Fibroblast of skin of right quadriceps (primary cell): Measurements from ENCODE around the gene PLEKHG5.
A peak's percentile ranks its signal among the peaks of the same experiment; 100 is the strongest.

Experiments used
- DNase-seq: peaks from one replicate; pipeline ENCODE4 v3.0.0-alpha.2; 2013

The PLEKHG5 gene

GRCh38 chr1:6424619-6425593, 66.6 kb downstream of the PLEKHG5 start, which contains the start of gene ESPN:
Gene ESPN, plus strand, starts transcription at chr1:6424776. Its CDS starts 180 bp downstream, at chr1:6424956.
- no peak for DNase-seq

GRCh38 chr1:6424000-6424565, 67.4 kb downstream of the PLEKHG5 start:
- no peak for DNase-seq

DNA sequence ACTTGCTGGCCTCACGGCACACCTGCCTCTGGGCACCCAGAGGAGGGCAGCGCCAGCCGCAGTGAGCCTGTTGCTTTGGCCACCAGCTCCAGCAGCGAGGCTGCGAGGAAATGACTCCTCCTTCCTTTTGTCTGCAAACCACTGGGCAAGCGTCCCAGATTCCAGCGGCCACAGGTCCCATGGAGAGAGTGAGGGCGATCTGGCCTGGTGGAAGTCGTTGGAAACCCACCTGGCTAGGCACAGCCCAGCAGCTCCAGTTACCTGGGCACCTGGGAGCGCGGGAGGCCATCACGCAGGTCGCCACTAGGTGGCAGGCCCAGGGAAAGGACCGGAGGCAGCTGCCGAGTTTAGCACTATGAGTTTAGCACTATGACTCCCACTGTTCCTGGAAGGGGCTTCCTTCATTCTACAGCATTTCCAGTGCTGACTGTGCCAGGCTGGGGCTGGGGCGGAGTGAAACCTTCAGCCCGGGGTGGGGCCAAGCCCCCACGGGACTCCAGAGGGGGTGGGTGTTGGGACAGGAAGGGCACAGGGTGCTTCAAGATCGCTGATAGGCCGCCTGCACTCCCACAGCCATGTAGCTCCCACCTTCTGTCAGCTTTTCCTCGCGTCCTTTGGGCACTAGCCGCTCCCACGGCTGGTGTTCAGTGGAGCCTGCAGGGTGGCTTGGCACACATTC, 68.0 kb downstream of the PLEKHG5 start:
- peak; percentile 10 for DNase-seq

DNA sequence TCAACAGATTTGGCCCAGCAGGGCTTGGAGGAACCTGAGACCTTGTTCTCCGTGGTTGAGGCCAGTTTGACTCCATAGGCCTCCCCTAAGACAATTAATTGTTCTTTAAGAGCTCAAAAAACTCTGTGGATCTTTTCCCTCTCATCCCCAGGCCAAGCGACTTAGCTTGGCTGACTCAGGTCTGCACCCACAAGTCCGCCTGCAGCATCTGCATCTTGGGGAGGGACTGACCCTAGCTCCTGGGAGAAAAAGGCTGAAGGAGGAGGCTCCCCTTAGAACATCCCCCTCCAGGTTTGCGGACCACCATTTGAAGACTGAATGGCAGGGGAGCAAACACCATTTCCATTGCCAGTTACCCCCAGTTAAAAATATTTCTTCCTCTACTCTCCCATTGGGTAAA, 70.2 kb downstream of the PLEKHG5 start:
- DNase-seq, result no peak

GRCh38 chr1:6420454-6421042, 70.9 kb downstream of the PLEKHG5 start:
- DNase-seq, result no peak

DNA sequence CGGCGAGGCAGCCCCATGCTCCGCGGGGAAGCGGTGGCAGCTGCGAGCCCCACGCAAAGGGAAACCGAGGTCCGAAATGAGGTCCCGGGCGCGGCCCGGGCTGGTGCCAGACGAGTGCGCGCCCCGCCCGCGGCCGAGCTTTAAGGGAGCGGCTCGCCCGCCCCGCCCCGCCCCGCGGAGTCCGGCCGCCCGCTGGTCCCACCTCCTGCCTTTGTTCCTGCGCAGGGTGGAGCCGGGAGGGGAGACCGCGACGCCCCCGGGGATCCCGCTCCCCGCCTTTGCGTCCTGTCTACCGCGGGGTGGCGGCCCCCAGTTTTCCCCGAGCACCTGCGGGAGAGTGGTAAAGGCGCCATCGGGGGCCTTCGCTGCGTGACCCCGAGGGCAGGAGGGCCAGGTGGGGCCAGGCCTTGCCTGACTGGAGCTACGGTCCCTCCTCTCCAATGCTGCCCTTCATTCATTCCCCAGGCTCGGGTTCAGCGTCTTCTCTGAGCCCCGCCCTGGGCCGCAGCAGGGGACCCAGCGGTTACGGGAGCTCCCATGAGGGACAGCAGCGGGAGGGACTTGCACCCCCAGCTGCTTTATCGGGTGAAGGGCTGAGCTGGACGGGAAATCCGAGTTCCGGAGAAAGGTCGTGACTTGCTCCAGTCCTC, 71.5 kb downstream of the PLEKHG5 start, which contains the start of gene HES2:
TSS of gene HES2 (minus strand) at position 116 of the 650 bp plus-strand sequence. CDS start at position 17, 99 bp downstream.
- DNase-seq, result no peak

DNA sequence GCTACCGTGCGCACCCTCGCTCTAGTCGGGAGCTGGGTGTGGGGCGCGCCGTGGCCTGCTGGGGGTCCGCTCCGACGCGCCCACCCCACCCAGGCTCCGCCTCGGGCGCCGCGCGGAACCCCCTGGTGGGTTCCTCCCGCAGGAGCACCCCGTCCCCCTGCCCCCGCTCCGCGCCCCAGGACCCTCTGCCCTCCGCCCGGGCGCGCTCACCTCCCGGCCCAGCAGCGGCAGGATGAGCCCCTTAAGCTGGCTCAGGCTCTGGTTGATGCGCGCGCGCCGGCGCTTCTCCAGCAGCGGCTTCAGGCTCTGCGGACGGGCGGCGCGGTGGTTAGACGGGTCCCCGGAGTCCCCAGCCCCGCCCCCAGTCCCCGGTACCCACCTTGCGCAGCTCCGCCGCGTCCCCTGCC, 72.1 kb downstream of the PLEKHG5 start:
- no peak for DNase-seq

GRCh38 chr1:6418668-6419396, 72.6 kb downstream of the PLEKHG5 start:
- DNase-seq, result no peak

GRCh38 chr1:6417961-6418667, 73.4 kb downstream of the PLEKHG5 start:
- DNase-seq, result no peak
